ENCODE measurements around the gene S100PBP. TPM values are rescaled to one million over a fixed set of nuclear protein-coding genes. Genes with fewer than 3 reads are reported as not detected.

Gene S100PBP
- total and polyA plus RNA-seq, 2 of the 4 experiments (the other 2 are of a cell fraction): 13.9 to 20.3 TPM

DNA sequence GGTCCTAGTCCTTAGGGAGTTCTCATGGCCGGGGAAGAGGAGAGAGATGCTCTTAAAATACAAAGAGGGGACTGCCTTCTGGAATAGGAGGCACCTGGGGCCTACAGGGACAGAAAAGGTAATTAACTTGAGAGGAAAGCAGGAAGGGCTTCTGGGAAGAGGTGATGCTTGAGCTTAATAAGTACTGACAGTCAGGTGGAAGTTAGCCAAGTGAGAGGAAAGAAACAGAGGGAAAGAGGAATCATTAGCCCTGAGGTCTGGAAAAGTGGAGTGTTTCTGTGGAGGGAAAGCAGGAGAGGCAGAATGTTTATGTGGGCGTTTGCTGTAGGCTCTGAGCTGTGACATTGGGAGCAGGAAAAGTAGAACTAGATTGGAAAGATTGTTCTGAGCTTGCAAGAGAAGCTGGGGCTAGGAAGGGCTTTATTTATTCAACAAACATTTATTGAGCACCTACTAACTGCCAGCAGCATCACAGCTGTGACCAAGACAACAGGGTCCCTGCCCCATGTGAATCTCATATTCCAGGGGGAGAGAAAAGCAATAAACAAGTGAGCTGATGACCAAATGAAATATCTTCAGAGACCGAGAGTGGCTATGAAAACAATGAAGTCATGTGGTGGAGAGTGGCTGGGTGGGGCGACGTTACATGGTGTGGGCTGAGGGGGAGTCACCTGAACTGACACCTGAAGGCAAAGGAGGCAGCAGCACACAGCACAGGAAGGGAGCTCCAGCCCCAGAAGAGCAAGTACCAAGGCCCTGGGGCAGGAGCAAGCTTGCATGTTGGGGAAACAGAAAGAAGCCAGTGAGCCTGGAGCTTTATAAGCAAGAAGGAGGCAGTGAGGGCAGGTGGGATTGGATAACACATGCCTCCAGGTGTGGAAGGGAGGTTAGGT is 57.7 kb downstream of the S100PBP start:
- in situ Hi-C loops (cut with MboI; ENCODE audit: low sequenced_read_pairs): no loop called here
- H2BK20ac ChIP-seq (ENCODE audit: low read depth, low read length): no peak overlapping the region
- no peak overlapping the region for H3K23ac ChIP-seq (ENCODE audit: low read depth, low read length)
- H4K5ac ChIP-seq (ENCODE audit: low read depth, low read length): no peak overlapping the region
- H4K8ac ChIP-seq (ENCODE audit: low read depth in 2 of 2, low read length in 2 of 2): no peak overlapping the region
- WGBS, 2 experiments (ENCODE audit: extremely low coverage in 2 of 2, insufficient read length in 1 of 2): 71% methylated on average over 4 of the region's 5 CpGs; no CpG with 5 or more reads in 1 of the 2 experiments
- no TSS peak for BruUV-seq (replicated peaks)
- no peaks in the 10 kb centered on the region for H3K9me3 ChIP-seq (ENCODE audit: control insufficient read depth, insufficient read depth, low read length)
- H3K27me3 ChIP-seq (ENCODE audit: control insufficient read depth, insufficient read depth, low read length): peaks cover 25% of the 10 kb centered on the region
- H3K36me3 ChIP-seq (ENCODE audit: control insufficient read depth, insufficient read depth, low read length): no peaks in the 10 kb centered on the region
- H4K20me1 ChIP-seq (ENCODE audit: insufficient read depth, low read length): peaks cover 12% of the 10 kb centered on the region
- ChIA-PET POLR2A (ENCODE audit: unreplicated experiment) (interaction anchor here (0.6 kb wide), 1 partner anchor 288 kb away, joined by 3 read pairs; no protein-coding TSS in a partner anchor), CTCF (interaction anchor here (1.0 kb wide), 1 partner anchor 355 kb away, joined by 3 read pairs; no protein-coding TSS in a partner anchor)
- H3K4me2 ChIP-seq (ENCODE audit: low read depth, low read length): no peak overlapping the region
- no peak overlapping the region for H3K18ac ChIP-seq (ENCODE audit: low read depth, low read length)
- H3K4me3 ChIP-seq (ENCODE audit: insufficient read depth, low read depth, low read length): no peak overlapping the region
- no peak overlapping the region for H2BK120ac ChIP-seq (ENCODE audit: low read depth, low read length)
- H3K4ac ChIP-seq (ENCODE audit: low read depth, low read length): no peak overlapping the region
- dilution Hi-C loops (cut with HindIII; ENCODE audit: low sequenced_read_pairs, unreplicated experiment): no loop called here
- H2BK5ac ChIP-seq (ENCODE audit: low read depth, low read length, poor library complexity, severe bottlenecking): no peak overlapping the region
- no peak for ATAC-seq (ENCODE audit: low read depth)
- 0 out of 2 replicates have a peak, but pooled peaks cover 3% of the 10 kb centered on the region for H3K9me1 ChIP-seq (ENCODE audit: insufficient read depth, low read length)
- H2AK5ac ChIP-seq (ENCODE audit: low read depth, low read length): no peak overlapping the region
- TF ChIP-seq, protein P1, sequence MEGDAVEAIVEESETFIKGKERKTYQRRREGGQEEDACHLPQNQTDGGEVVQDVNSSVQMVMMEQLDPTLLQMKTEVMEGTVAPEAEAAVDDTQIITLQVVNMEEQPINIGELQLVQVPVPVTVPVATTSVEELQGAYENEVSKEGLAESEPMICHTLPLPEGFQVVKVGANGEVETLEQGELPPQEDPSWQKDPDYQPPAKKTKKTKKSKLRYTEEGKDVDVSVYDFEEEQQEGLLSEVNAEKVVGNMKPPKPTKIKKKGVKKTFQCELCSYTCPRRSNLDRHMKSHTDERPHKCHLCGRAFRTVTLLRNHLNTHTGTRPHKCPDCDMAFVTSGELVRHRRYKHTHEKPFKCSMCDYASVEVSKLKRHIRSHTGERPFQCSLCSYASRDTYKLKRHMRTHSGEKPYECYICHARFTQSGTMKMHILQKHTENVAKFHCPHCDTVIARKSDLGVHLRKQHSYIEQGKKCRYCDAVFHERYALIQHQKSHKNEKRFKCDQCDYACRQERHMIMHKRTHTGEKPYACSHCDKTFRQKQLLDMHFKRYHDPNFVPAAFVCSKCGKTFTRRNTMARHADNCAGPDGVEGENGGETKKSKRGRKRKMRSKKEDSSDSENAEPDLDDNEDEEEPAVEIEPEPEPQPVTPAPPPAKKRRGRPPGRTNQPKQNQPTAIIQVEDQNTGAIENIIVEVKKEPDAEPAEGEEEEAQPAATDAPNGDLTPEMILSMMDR (conservative IDR thresholded peaks at IDR 0.05; ENCODE audit: low read depth, low read length): no peak
- no peak for TF ChIP-seq POLR2A (IDR thresholded peaks at IDR 0.05; ENCODE audit: low read depth, low read length)
- H3K79me1 ChIP-seq (ENCODE audit: low read depth in 1 of 2, low read length in 2 of 2): no peaks in the 10 kb centered on the region
- no peak overlapping the region for H2AFZ ChIP-seq (replicated peaks; ENCODE audit: low read length, poor library complexity)
- H4K91ac ChIP-seq (ENCODE audit: insufficient read depth, low read depth, low read length): no peak overlapping the region
- no peak for DNase-seq
- intact Hi-C loops (cut with micrococcal nuclease): no loop called here
- H3K14ac ChIP-seq (replicated peaks; ENCODE audit: low read depth, low read length): no peak overlapping the region
- peaks cover 4% of the 10 kb centered on the region; the same call in 1 of the 2 replicates for H3K4me1 ChIP-seq (ENCODE audit: control insufficient read depth, insufficient read depth, low read length)
- H3K27ac ChIP-seq (ENCODE audit: insufficient read depth, low read length): no peak overlapping the region
- H2AK9ac ChIP-seq (replicated peaks; ENCODE audit: low read depth, low read length, poor library complexity): no peak overlapping the region
- H3K56ac ChIP-seq (ENCODE audit: extremely low read depth, insufficient read depth, low read length): no peak overlapping the region
- no peak overlapping the region for H2BK15ac ChIP-seq (ENCODE audit: low read depth, low read length)
- no peak overlapping the region for H3K9ac ChIP-seq (ENCODE audit: low read depth, low read length)
